Mesendoderm (in vitro differentiated cells): ENCODE results near the gene SHPK.

Experiments
- DNase-seq: peaks from one replicate; pipeline ENCODE4 v3.0.0; 2013
- H2AK5ac ChIP-seq: 2 replicates; pipeline ENCODE4 v1.6.1; 2013; ENCODE audit warnings: low read length, inconsistent platforms
- H2BK120ac ChIP-seq: 2 replicates; pipeline ENCODE4 v1.6.1; 2013; ENCODE audit warnings: low read depth, mild to moderate bottlenecking, low read length, moderate library complexity, mixed read lengths
- H2BK15ac ChIP-seq: replicated peaks from 2 replicates; pipeline ENCODE4 v1.6.1; 2013; ENCODE audit warnings: low read depth, mild to moderate bottlenecking, moderate library complexity
- H2BK5ac ChIP-seq: 2 replicates; pipeline ENCODE4 v1.6.1; 2013; ENCODE audit warnings: low read length, inconsistent platforms
- H3K18ac ChIP-seq: 2 replicates; pipeline ENCODE4 v1.6.1; 2013; ENCODE audit warnings: mild to moderate bottlenecking, low read length, mixed read lengths
- H3K23ac ChIP-seq: one replicate; pipeline ENCODE4 v1.6.1; 2013; ENCODE audit warnings: low read length
- H3K27ac ChIP-seq: 2 replicates; pipeline ENCODE4 v1.5.1; 2013; ENCODE audit warnings: low read depth, mild to moderate bottlenecking, inconsistent platforms, low read length, moderate library complexity
- H3K27me3 ChIP-seq: 2 replicates; pipeline ENCODE4 v1.6.1; 2013; ENCODE audit warnings: low read length, control low read depth, mild to moderate bottlenecking, inconsistent platforms; ENCODE audit not compliant: insufficient read depth, poor library complexity
- H3K36me3 ChIP-seq: 2 replicates; pipeline ENCODE4 v1.6.1; 2013; ENCODE audit warnings: low read length, inconsistent platforms; ENCODE audit not compliant: control insufficient read depth, insufficient read depth
- H3K4ac ChIP-seq: one replicate; pipeline ENCODE4 v1.6.1; 2013; ENCODE audit warnings: low read depth, mild to moderate bottlenecking, low read length, moderate library complexity
- H3K4me1 ChIP-seq: 2 replicates; pipeline ENCODE4 v1.6.1; 2013; ENCODE audit warnings: low read depth, low read length, inconsistent platforms; ENCODE audit not compliant: control insufficient read depth
- H3K4me2 ChIP-seq: 2 replicates; pipeline ENCODE4 v1.6.1; 2013; ENCODE audit warnings: low read length
- H3K4me3 ChIP-seq: 2 replicates; pipeline ENCODE4 v1.5.1; 2013; ENCODE audit warnings: mild to moderate bottlenecking, low read length
- H3K56ac ChIP-seq: one replicate; pipeline ENCODE4 v1.6.1; 2013; ENCODE audit warnings: low read length
- H3K79me1 ChIP-seq: 2 replicates; pipeline ENCODE4 v1.6.1; 2013; ENCODE audit warnings: low read length, inconsistent platforms
- H3K79me2 ChIP-seq: 2 replicates; pipeline ENCODE4 v1.6.1; 2013; ENCODE audit warnings: mild to moderate bottlenecking, low read length; ENCODE audit not compliant: control insufficient read depth, insufficient read depth
- H3K9ac ChIP-seq: 2 replicates; pipeline ENCODE4 v1.6.1; 2013; ENCODE audit warnings: low read length, inconsistent platforms
- H4K5ac ChIP-seq: one replicate; pipeline ENCODE4 v1.6.1; 2013; ENCODE audit warnings: low read length
- H4K8ac ChIP-seq: one replicate; pipeline ENCODE4 v1.6.1; 2013; ENCODE audit warnings: low read depth, mild to moderate bottlenecking, control low read depth, low read length, moderate library complexity
- WGBS: extraction: QIAGEN DNeasy Blood & Tissue Kit; methylation state at CpG from one replicate; pipeline ENCODE4 v1.1.7; 2013; ENCODE audit warnings: low lambda C conversion rate, missing lambda C conversion rate; ENCODE audit not compliant: insufficient coverage; ENCODE audit errors: extremely low coverage; 5-methylcytosine and 5-hydroxymethylcytosine counted together

SHPK gene

GRCh38 chr17:3672571-3672970 lies 36.5 kb upstream of the SHPK start:
- Histone ChIP-seq H2BK120ac (no peak overlapping the region), H3K4ac (no peak overlapping the region), H2BK15ac (no peak overlapping the region), H3K27me3 (no peaks in the 10 kb centered on the region), H3K18ac (no peak overlapping the region), H3K27ac (no peak overlapping the region), H4K5ac (no peak overlapping the region), H3K4me1 (no peaks in the 10 kb centered on the region), H3K79me1 (peaks cover 4% of the 10 kb centered on the region), H3K23ac (no peak overlapping the region), H3K9ac (no peak overlapping the region), H2AK5ac (no peak overlapping the region), H3K36me3 (no peaks in the 10 kb centered on the region), H3K56ac (no peak overlapping the region), H2BK5ac (no peak overlapping the region), H4K8ac (no peak overlapping the region), H3K4me2 (no peak overlapping the region), H3K4me3 (no peak overlapping the region), H3K79me2 (peaks cover 14% of the 10 kb centered on the region)
- no peak for DNase-seq
- WGBS: no CpG with 5 or more reads among the region's 4 CpGs

DNA sequence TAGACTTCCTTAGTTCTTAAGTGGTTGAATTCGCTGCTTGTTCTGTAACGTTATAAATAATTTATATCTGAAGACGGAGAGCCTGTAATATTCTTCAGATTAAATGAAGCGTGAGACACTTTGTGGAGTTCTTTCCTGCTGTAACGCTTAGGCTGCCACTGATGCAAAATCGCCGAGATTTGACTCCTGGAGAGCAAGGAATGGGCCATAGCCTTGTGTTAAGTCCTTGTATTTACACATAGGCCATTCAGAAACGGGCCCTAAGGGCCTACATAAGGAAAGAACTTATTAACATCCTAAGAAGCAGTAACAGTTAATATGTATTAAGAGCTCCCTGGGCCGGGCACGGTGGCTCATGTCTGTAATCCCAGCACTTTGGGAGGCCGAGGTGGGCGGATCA lies 33.5 kb upstream of the SHPK start:
- no peak overlapping the region for H3K18ac ChIP-seq
- H3K79me1 ChIP-seq: peaks cover 16% of the 10 kb centered on the region
- no CpG with 5 or more reads among the region's 12 CpGs for WGBS
- no peak overlapping the region for H3K27ac ChIP-seq
- H3K4me1 ChIP-seq: no peaks in the 10 kb centered on the region
- no peak overlapping the region for H2BK5ac ChIP-seq
- H2AK5ac ChIP-seq: no peak overlapping the region
- H3K56ac ChIP-seq: peak overlapping the region; percentile 81
- H4K5ac ChIP-seq: no peak overlapping the region
- H2BK15ac ChIP-seq: no peak overlapping the region
- no peak overlapping the region for H3K4ac ChIP-seq
- H3K23ac ChIP-seq: no peak overlapping the region
- H3K27me3 ChIP-seq: no peaks in the 10 kb centered on the region
- H3K36me3 ChIP-seq: no peaks in the 10 kb centered on the region
- H3K4me3 ChIP-seq: peak overlapping the region; percentile 84
- no peak overlapping the region for H4K8ac ChIP-seq
- H3K79me2 ChIP-seq: peaks cover 20% of the 10 kb centered on the region
- DNase-seq: no peak
- H3K4me2 ChIP-seq: peak overlapping the region; percentile 12
- no peak overlapping the region for H2BK120ac ChIP-seq
- H3K9ac ChIP-seq: peak overlapping the region; percentile 88

- Histone ChIP-seq H2BK15ac (no peak overlapping the region), H4K5ac (no peak overlapping the region), H3K79me2 (peaks cover 20% of the 10 kb centered on the region), H3K27me3 (no peaks in the 10 kb centered on the region), H3K18ac (peak overlapping the region; percentile 35), H3K4ac (no peak overlapping the region), H2AK5ac (no peak overlapping the region), H4K8ac (no peak overlapping the region), H2BK120ac (no peak overlapping the region), H3K56ac (peak overlapping the region; percentile 81), H2BK5ac (no peak overlapping the region), H3K4me2 (peak overlapping the region; percentile 12), H3K9ac (peak overlapping the region; percentile 88), H3K27ac (no peak overlapping the region), H3K79me1 (peaks cover 16% of the 10 kb centered on the region), H3K36me3 (no peaks in the 10 kb centered on the region), H3K4me3 (peak overlapping the region; percentile 84), H3K4me1 (no peaks in the 10 kb centered on the region), H3K23ac (no peak overlapping the region)
- no peak for DNase-seq
- WGBS: no CpG with 5 or more reads among the region's 32 CpGs
Observed at GRCh38 chr17:3669085-3669347, 33.0 kb upstream of the SHPK start.

- Histone ChIP-seq H3K4me3 (peak within 1 kb of the TSS; percentile 84), H4K8ac (no peak within 1 kb of the TSS), H3K79me2 (peaks cover 20% of the 10 kb centered on the region), H3K27me3 (no peaks in the 10 kb centered on the region), H3K18ac (peak within 1 kb of the TSS; percentile 69), H3K27ac (peak within 1 kb of the TSS; percentile 93), H2BK15ac (no peak within 1 kb of the TSS), H3K23ac (peak within 1 kb of the TSS; percentile 97), H3K36me3 (no peaks in the 10 kb centered on the region), H3K79me1 (peaks cover 16% of the 10 kb centered on the region), H3K9ac (peak within 1 kb of the TSS; percentile 96), H3K4ac (peak within 1 kb of the TSS; percentile 83), H3K4me2 (peak within 1 kb of the TSS; percentile 97), H3K56ac (peak within 1 kb of the TSS; percentile 97), H2BK5ac (peak within 1 kb of the TSS; percentile 76), H4K5ac (no peak within 1 kb of the TSS), H2BK120ac (peak within 1 kb of the TSS; percentile 14), H2AK5ac (peak within 1 kb of the TSS; percentile 54), H3K4me1 (no peaks in the 10 kb centered on the region)
- WGBS: no CpG with 5 or more reads among the region's 89 CpGs
- DNase-seq: peak; percentile 99
Observed at GRCh38 chr17:3668279-3669084, 32.4 kb upstream of the SHPK start, which contains the start of the genes EMC6 and TAX1BP3. Gene EMC6, plus strand, starts transcription at chr17:3668812. Its CDS starts 335 bp downstream, at chr17:3669147. Gene TAX1BP3, minus strand, starts transcription at chr17:3668578. Its CDS starts 52 bp downstream, at chr17:3668526.

GRCh38 chr17:3667366-3668278 lies 31.6 kb upstream of the SHPK start:
- peak overlapping the region; percentile 83 for H3K4ac ChIP-seq
- H2AK5ac ChIP-seq: peak overlapping the region; percentile 54
- peak overlapping the region; percentile 97 for H3K56ac ChIP-seq
- no peak overlapping the region for H4K5ac ChIP-seq
- no peak overlapping the region for H4K8ac ChIP-seq
- H3K23ac ChIP-seq: peak overlapping the region; percentile 97
- H3K79me1 ChIP-seq: peaks cover 16% of the 10 kb centered on the region
- peak overlapping the region; percentile 69 for H3K18ac ChIP-seq
- no peaks in the 10 kb centered on the region for H3K27me3 ChIP-seq
- H3K4me2 ChIP-seq: peak overlapping the region; percentile 97
- H3K79me2 ChIP-seq: peaks cover 20% of the 10 kb centered on the region
- peak overlapping the region; percentile 14 for H2BK120ac ChIP-seq
- peak overlapping the region; percentile 25 for H3K4me3 ChIP-seq
- H3K36me3 ChIP-seq: no peaks in the 10 kb centered on the region
- H2BK15ac ChIP-seq: no peak overlapping the region
- no peaks in the 10 kb centered on the region for H3K4me1 ChIP-seq
- H2BK5ac ChIP-seq: peak overlapping the region; percentile 76
- WGBS: no CpG with 5 or more reads among the region's 39 CpGs
- peak; percentile 92 for DNase-seq
- H3K27ac ChIP-seq: peak overlapping the region; percentile 93
- H3K9ac ChIP-seq: peak overlapping the region; percentile 96
